GM10266 (cell line): ENCODE data around the gene CCDC6.

Experiments
- DNase-seq: peaks from one replicate; pipeline ENCODE4 v3.0.0; 2012; ENCODE audit errors: extremely low spot score
- TF ChIP-seq, protein P1 (sequence below): IDR thresholded peaks from 2 replicates; pipeline ENCODE4 v1.5.1; 2012; ENCODE audit warnings: mild to moderate bottlenecking, low read depth; ENCODE audit not compliant: control insufficient read depth, insufficient read depth; ENCODE audit errors: missing control alignments

The CCDC6 gene

DNA sequence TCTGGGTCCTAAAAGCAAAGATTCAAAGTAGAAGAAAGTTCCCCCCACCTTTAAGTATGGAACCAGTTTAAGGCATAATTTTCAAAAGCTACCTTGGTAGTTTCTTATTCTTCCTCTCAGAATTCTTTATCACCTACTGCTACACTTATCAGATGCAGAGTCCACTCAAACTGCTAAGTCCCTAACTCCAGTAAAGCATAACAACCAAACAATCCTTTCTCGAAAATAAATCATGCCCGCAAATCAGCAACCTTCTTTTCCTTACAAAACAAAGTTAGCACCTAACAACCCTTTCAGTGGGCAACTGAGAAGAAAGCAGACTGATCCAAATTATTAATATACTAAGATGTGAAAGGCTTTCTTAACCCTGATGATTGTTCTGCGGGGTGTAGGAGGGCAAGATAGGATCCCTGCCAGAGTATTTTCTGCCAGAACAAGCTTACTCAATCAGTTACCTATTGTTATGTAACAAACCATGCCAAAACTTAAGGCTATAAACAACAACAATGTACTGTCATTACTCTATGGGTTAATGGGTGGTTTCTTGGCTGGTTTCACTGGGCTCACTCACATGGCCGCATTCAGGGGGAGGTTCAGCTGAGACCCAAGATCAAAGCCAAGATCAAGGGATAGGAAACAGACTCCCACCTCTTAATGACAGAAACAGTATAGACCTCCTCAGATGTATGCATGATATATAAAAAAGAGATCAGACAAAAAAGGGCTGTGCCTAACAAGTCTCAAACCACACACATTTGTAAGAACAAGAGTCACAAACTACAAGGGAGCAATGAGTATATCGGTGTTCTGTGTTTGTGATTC, 42.0 kb downstream of the CCDC6 start:
- TF ChIP-seq, protein P1, sequence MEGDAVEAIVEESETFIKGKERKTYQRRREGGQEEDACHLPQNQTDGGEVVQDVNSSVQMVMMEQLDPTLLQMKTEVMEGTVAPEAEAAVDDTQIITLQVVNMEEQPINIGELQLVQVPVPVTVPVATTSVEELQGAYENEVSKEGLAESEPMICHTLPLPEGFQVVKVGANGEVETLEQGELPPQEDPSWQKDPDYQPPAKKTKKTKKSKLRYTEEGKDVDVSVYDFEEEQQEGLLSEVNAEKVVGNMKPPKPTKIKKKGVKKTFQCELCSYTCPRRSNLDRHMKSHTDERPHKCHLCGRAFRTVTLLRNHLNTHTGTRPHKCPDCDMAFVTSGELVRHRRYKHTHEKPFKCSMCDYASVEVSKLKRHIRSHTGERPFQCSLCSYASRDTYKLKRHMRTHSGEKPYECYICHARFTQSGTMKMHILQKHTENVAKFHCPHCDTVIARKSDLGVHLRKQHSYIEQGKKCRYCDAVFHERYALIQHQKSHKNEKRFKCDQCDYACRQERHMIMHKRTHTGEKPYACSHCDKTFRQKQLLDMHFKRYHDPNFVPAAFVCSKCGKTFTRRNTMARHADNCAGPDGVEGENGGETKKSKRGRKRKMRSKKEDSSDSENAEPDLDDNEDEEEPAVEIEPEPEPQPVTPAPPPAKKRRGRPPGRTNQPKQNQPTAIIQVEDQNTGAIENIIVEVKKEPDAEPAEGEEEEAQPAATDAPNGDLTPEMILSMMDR: no peak
- no peak for DNase-seq

DNA sequence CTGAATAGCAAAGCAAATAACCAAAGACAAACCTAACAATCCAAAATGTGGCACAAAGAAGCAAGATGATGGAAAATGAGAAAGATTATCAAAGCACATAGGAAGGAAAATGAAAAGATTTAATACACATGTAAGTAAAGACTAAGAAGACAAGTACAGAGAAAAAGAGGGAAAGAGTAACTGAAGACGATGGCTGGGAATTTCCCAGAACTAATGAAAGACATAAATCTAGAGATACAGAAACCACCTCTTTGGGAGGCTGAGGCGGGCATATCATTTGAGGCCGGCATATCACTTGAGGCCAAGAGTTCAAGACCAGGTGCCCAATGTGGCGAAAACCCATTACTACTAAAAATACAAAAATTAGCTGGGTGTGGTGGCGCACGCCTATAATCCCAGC, 46.8 kb downstream of the CCDC6 start:
- DNase-seq: no peak
- TF ChIP-seq, protein P1: no peak

DNA sequence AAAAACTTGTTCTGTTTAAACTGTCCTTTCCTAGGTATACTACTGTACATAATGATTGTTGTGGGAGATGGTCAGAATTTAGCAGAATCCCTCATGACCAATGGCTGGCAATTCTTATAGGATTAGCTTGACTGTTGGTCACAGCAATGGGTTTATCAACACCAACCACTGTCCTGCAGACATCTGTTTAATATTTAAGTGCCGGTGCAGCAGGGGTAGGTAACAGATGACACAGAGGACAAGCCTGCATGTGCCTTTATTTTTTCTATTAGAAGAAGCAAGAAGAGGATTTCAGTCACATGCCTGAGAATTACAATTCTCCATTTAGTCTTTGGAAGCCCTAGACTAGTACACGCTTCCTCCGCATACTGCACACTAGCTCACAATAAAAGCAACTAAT, 48.4 kb downstream of the CCDC6 start:
- DNase-seq: no peak
- TF ChIP-seq, protein P1: no peak

DNA sequence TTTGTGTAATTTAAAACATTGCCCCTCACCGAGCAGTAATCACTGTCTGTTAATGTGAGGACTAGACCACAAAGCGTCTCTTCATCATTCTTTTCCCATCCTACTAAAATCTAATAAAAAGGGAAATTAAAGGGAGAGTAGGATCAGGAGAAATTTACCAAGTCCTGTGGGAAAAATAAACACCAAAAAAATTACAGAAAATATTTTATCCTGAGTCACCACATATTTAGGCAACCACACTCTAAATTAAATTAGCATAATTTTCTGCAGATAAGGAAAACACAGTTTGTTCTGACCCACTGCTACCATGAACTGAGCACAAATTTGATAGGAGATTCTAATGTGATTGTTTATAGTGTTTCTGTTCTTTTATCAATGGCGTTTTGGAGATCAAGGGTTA, 49.3 kb downstream of the CCDC6 start:
- TF ChIP-seq, protein P1: no peak
- DNase-seq: no peak

DNA sequence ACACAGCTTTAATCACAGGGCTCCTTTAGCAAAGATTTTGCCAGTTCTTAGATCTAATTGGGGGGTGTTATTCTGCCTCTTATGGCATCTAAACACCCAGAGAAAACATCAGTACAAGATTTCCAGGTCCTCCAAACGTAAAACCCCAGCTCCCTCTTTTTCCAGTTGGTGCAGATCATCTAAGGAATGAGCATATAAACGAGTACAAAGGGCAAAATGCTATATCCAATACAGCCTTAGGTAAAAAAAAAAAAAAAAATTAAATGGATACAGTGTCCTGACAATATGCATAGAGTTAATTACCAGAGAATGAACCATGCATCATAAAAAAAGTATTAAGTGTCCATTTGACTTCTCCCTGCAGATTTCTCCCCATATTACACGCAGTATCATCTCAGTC, 50.3 kb downstream of the CCDC6 start:
- TF ChIP-seq, protein P1: no peak

DNA sequence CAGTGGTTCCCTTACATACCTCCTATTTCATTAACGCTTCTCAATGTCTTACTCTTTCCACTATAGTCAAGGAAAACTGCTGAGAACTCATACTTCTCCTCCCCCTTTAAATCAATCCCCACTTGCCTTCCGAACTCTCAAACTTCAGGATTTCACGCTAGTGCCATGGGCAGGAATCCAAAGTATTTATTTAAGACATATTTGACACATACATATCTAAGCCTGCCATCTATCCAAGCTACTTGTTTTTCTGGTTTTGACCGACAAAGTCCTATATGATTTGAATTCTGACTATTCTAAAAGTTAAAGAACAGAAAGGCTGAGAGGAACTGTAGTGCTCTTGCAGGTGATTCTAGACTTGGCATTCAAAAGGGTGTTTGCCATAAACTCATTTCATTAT, 51.8 kb downstream of the CCDC6 start:
- DNase-seq: no peak

More for the DNA sequence above, 50.3 kb downstream of the CCDC6 start:
- DNase-seq: no peak

DNA sequence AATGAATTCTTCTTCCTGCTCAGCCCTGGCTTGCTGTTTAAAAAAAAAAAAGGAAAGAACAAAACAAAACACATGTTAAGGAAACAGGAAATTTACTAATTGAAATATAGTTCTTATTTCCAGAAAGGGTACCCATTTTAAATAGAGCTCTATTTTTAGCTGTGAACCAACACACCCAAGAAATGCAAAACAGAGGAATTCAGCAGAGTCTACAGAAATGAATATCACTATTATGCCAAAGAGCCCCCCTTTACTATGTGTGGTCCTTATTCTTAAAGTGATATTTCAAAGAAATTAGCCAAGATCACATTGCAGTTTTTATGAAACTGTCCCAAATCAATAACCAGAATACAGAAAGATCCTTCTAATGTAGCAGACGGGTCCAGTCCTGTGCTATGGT, 53.7 kb downstream of the CCDC6 start:
- no peak for DNase-seq
- TF ChIP-seq, protein P1: no peak

More for the DNA sequence above, 51.8 kb downstream of the CCDC6 start:
- TF ChIP-seq, protein P1: no peak
